ENCODE results near the gene GNG5.

GNG5 gene

DNA sequence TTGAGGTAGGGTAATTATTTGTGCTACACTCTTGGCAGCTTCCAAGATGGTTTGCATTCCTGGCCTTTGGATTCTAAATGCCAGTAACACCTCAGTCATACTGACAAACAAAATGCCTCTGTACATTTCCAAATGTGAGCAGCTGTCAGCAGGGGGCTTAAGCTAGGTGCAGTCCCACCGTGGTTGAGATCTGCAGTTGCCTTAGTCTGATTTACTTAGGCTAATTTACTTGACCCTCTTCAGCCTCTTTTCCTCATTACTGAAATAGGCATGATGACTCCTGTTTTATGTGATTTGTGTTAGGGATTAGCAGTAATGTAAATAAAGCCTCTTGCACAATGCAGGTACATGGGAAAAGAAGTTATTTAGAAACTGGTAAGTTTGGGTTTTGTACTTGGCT is 13.7 kb downstream of the GNG5 start:
- Histone ChIP-seq H3K9me3 (ENCODE audit: control insufficient read depth, low read length) (no peaks in the 10 kb centered on the region), H3K36me3 (ENCODE audit: control insufficient read depth, insufficient read depth, low read length) (peaks cover 41% of the 10 kb centered on the region), H3K27ac (ENCODE audit: insufficient read depth, low read depth, low read length, poor library complexity, severe bottlenecking) (no peak overlapping the region), H3K4me1 (ENCODE audit: control insufficient read depth, insufficient read depth, low read length) (no peaks in the 10 kb centered on the region), H3K4me3 (ENCODE audit: insufficient read depth, low read depth, low read length) (no peak overlapping the region), H3K27me3 (ENCODE audit: control insufficient read depth, insufficient read depth, low read length, poor library complexity, severe bottlenecking) (no peaks in the 10 kb centered on the region)
- 82 to 86% methylated on average over 1 of the region's 1 CpG for WGBS, 2 experiments

DNA sequence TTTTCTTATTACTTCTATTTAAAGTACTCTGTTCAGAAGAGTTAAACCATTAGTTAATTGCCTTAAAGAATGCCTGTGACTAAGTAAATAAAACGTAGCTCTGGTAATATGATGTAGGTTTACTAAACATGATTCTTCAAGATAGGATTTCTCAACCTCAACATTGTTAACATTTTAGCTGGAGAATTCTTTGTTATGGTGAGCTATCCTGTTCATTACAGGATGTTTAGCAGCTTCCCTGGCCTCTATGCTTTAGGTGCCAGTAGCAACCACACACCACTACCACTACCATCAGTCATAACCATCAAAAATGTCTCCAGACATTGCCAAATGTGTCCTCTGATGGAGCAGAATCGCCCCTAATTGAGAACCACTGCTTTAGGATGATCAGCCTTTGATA is 16.6 kb downstream of the GNG5 start:
- H3K36me3 ChIP-seq (ENCODE audit: control insufficient read depth, insufficient read depth, low read length): peaks cover 30% of the 10 kb centered on the region
- H3K27me3 ChIP-seq (ENCODE audit: control insufficient read depth, insufficient read depth, low read length, poor library complexity, severe bottlenecking): no peaks in the 10 kb centered on the region
- H3K4me1 ChIP-seq (ENCODE audit: control insufficient read depth, insufficient read depth, low read length): no peaks in the 10 kb centered on the region
- no peak overlapping the region for H3K4me3 ChIP-seq (ENCODE audit: insufficient read depth, low read depth, low read length)
- H3K27ac ChIP-seq (ENCODE audit: insufficient read depth, low read depth, low read length, poor library complexity, severe bottlenecking): no peak overlapping the region
- H3K9me3 ChIP-seq (ENCODE audit: control insufficient read depth, low read length): no peaks in the 10 kb centered on the region
- WGBS, 2 experiments: 86 to 96% methylated on average over 1 to 2 of the region's 2 CpGs

DNA sequence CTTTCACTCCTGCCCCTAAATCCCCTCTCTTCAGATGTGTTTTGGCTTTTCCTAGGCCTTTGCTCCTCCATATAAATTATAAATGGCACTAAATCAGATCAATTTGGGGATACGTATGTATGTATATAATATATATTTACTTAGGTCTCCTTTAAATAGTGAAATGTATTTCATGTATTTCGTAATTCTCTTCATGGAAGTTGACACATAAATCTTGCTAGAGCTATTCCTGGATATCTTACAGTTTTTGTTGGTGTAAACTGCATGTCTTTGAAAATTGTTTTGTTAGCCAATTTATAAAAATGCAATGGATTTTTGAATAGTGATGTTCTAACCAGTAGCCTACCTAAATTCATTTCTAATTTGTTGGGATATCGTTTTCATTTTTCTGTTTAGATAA is 18.3 kb downstream of the GNG5 start:
- no peaks in the 10 kb centered on the region for H3K4me1 ChIP-seq (ENCODE audit: control insufficient read depth, insufficient read depth, low read length)
- H3K9me3 ChIP-seq (ENCODE audit: control insufficient read depth, low read length): no peaks in the 10 kb centered on the region
- peaks cover 32% of the 10 kb centered on the region for H3K36me3 ChIP-seq (ENCODE audit: control insufficient read depth, insufficient read depth, low read length)
- H3K27ac ChIP-seq (ENCODE audit: insufficient read depth, low read depth, low read length, poor library complexity, severe bottlenecking): no peak overlapping the region
- H3K27me3 ChIP-seq (ENCODE audit: control insufficient read depth, insufficient read depth, low read length, poor library complexity, severe bottlenecking): no peaks in the 10 kb centered on the region
- no peak overlapping the region for H3K4me3 ChIP-seq (ENCODE audit: insufficient read depth, low read depth, low read length)
- WGBS, 2 experiments: 97 to 100% methylated on average over 2 of the region's 3 CpGs

DNA sequence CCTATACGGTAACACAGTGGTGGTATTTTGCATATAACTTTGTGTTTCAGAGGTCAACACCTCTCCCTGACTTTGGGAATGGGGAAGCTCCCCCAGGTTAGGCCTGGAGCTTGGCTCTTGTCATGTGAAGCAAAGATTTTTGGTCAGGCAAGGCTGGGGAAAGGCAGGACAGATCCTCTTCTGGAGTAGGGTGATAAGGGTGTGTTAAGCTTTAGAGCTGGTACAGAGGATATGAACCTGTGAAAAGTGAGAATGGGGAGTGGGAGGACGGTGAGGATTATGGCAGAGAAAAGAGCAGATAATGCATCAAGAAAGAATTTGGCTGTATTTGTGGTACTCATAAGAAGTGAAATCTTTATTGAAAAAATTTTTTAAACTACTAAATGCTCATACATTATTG is 25.1 kb downstream of the GNG5 start:
- peaks cover 20% of the 10 kb centered on the region for H3K27me3 ChIP-seq (ENCODE audit: control insufficient read depth, insufficient read depth, low read length, poor library complexity, severe bottlenecking)
- peaks cover 6% of the 10 kb centered on the region for H3K4me1 ChIP-seq (ENCODE audit: control insufficient read depth, insufficient read depth, low read length)
- peaks cover 9% of the 10 kb centered on the region for H3K36me3 ChIP-seq (ENCODE audit: control insufficient read depth, insufficient read depth, low read length)
- H3K4me3 ChIP-seq (ENCODE audit: insufficient read depth, low read depth, low read length): no peak overlapping the region
- no peak overlapping the region for H3K27ac ChIP-seq (ENCODE audit: insufficient read depth, low read depth, low read length, poor library complexity, severe bottlenecking)
- no peaks in the 10 kb centered on the region for H3K9me3 ChIP-seq (ENCODE audit: control insufficient read depth, low read length)
- 86 to 100% methylated on average over 2 of the region's 2 CpGs for WGBS, 2 experiments

DNA sequence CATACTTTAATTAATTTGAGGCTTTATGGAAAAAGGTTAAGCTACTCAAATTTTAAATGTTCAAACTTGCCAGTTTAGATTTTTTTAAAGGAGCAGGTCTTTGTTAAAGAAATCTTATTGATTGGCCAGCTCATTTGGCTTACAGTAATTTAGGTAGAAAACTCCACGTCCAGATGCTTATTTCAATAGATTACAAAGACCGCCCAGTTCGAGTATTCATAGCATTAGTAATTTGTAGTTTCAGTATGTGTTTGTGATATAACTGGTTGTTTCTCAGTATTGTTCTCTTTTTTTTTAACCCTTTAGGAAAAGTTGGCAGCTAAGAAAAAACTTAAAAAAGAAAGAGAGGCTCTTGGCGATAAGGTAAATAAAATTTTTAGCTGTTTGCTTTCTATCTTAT is 25.7 kb downstream of the GNG5 start:
- Histone ChIP-seq H3K36me3 (ENCODE audit: control insufficient read depth, insufficient read depth, low read length) (peaks cover 9% of the 10 kb centered on the region), H3K27me3 (ENCODE audit: control insufficient read depth, insufficient read depth, low read length, poor library complexity, severe bottlenecking) (peaks cover 27% of the 10 kb centered on the region), H3K9me3 (ENCODE audit: control insufficient read depth, low read length) (no peaks in the 10 kb centered on the region), H3K27ac (ENCODE audit: insufficient read depth, low read depth, low read length, poor library complexity, severe bottlenecking) (no peak overlapping the region), H3K4me3 (ENCODE audit: insufficient read depth, low read depth, low read length) (peak overlapping the region; percentile 67), H3K4me1 (ENCODE audit: control insufficient read depth, insufficient read depth, low read length) (peaks cover 6% of the 10 kb centered on the region)
- 88 to 98% methylated on average over 3 to 4 of the region's 4 CpGs for WGBS, 2 experiments

DNA sequence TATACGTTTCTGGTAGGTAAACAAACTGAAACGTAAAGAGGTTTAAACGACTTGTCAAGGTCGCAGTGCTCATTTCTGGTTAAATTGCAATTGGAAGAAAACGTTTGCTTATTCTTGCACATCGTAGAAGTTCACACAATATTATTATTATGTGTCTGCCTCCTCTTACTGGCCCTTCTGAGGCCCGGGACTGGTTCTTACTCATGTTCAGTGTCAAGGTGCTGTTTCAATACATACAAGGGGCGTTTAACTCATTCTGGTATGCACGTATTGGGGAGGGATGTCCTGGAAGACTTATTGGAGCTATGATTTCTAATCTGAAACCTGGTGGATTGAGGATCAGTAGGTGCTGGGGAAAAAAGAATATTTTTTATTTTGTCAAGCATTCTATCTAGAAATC is 26.4 kb downstream of the GNG5 start:
- H3K36me3 ChIP-seq (ENCODE audit: control insufficient read depth, insufficient read depth, low read length): peaks cover 5% of the 10 kb centered on the region
- 12 to 17% methylated on average over 9 of the region's 9 CpGs for WGBS, 2 experiments
- no peaks in the 10 kb centered on the region for H3K9me3 ChIP-seq (ENCODE audit: control insufficient read depth, low read length)
- peak overlapping the region; percentile 67 for H3K4me3 ChIP-seq (ENCODE audit: insufficient read depth, low read depth, low read length)
- peaks cover 33% of the 10 kb centered on the region for H3K27me3 ChIP-seq (ENCODE audit: control insufficient read depth, insufficient read depth, low read length, poor library complexity, severe bottlenecking)
- no peak overlapping the region for H3K27ac ChIP-seq (ENCODE audit: insufficient read depth, low read depth, low read length, poor library complexity, severe bottlenecking)
- peaks cover 6% of the 10 kb centered on the region for H3K4me1 ChIP-seq (ENCODE audit: control insufficient read depth, insufficient read depth, low read length)

DNA sequence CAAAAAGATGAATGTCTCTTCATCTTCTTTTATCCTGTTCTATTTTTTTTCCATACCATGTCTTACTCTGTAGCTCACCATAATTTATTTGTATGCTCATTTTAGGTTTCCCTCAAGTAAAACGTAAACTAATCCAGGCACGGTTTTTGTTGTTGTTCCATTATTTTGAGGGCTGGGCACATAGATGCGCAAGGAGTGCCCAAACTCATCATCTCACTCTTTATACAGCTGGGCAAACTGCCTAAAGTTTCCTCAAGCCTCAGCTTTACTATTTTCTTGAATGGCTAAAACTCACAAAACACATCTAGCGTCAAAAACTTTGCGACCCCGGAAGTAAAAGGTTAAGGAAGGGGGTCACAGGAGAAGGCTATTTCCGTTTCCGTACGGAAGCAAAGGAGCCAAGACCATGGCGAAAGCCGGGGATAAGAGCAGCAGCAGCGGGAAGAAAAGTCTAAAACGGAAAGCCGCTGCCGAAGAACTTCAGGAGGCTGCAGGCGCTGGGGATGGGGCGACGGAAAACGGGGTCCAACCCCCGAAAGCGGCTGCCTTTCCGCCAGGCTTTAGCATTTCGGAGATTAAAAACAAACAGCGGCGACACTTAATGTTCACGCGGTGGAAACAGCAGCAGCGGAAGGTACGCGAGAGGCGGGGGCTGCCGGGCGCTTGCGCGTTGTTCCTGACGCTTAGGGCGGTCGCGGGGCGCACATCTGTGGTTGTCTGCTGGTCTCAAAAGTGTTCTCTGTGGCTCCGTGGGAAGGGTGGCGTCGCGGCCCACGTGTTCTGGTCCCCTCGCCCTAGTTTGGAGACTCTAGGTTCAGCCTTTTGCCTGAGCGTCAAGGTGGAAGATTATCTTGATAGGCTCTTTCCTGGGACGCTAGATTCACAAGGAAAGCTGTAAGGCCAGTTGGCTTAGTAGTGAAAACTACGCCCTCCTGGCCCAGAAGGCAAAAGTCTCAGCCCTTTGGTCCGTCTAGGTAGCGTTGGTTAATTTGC is 27.2 kb downstream of the GNG5 start, which contains the start of gene RPF1:
Gene RPF1 (plus strand): TSS at position 391 of the 993 bp plus-strand sequence. CDS start 16 bp downstream, at position 407.
- Histone ChIP-seq H3K27ac (ENCODE audit: insufficient read depth, low read depth, low read length, poor library complexity, severe bottlenecking) (no peak within 1 kb of the TSS), H3K4me3 (ENCODE audit: insufficient read depth, low read depth, low read length) (peak within 1 kb of the TSS; percentile 67), H3K36me3 (ENCODE audit: control insufficient read depth, insufficient read depth, low read length) (no peaks in the 10 kb centered on the region), H3K27me3 (ENCODE audit: control insufficient read depth, insufficient read depth, low read length, poor library complexity, severe bottlenecking) (peaks cover 41% of the 10 kb centered on the region), H3K9me3 (ENCODE audit: control insufficient read depth, low read length) (no peaks in the 10 kb centered on the region), H3K4me1 (ENCODE audit: control insufficient read depth, insufficient read depth, low read length) (peaks cover 6% of the 10 kb centered on the region)
- WGBS, 2 experiments: 6% methylated on average over 51 of the region's 51 CpGs

DNA sequence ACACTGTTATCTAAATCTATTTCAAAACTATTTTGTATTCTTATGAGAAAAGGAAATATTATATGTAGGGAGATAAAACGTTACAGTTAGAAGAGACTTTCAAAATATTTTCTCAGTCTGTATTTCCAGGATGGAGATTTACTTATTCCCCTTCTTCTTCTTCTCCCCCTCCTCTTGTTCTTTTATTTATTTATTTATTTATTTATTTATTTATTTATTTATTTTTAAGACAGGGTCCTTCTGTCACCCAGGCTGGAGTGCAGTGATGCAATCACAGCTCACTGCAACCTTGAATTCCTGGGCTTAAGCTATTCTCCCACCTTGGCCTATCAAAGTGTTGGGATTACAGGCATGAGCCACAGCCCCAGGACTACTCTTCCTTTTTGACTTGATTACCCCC is 30.2 kb downstream of the GNG5 start:
- Histone ChIP-seq H3K27me3 (ENCODE audit: control insufficient read depth, insufficient read depth, low read length, poor library complexity, severe bottlenecking) (peaks cover 71% of the 10 kb centered on the region), H3K4me1 (ENCODE audit: control insufficient read depth, insufficient read depth, low read length) (peaks cover 6% of the 10 kb centered on the region), H3K9me3 (ENCODE audit: control insufficient read depth, low read length) (no peaks in the 10 kb centered on the region), H3K27ac (ENCODE audit: insufficient read depth, low read depth, low read length, poor library complexity, severe bottlenecking) (no peak overlapping the region), H3K36me3 (ENCODE audit: control insufficient read depth, insufficient read depth, low read length) (no peaks in the 10 kb centered on the region), H3K4me3 (ENCODE audit: insufficient read depth, low read depth, low read length) (no peak overlapping the region)
- WGBS, 2 experiments: no CpG with 5 or more reads among the region's 1 CpG

DNA sequence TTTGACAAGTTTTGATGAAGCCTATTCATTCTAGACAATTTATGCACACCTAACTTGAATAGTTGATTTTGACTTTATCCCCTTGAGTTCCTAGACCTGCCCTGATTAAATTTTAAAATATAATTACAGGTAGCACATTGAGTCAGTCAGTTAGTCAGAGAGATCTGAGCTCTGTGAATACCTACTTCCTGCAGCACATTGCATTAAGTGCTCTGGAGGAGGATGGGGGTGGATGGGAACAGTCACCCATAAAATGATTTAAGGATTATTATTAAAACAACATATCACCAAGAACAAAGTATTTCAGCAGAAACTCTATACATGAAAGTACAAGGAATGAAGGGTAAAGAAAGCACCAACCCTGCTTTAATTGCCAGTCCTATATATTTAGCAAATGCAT is 39.1 kb downstream of the GNG5 start:
- no peaks in the 10 kb centered on the region for H3K9me3 ChIP-seq (ENCODE audit: control insufficient read depth, low read length)
- peaks cover 76% of the 10 kb centered on the region for H3K27me3 ChIP-seq (ENCODE audit: control insufficient read depth, insufficient read depth, low read length, poor library complexity, severe bottlenecking)
- no peaks in the 10 kb centered on the region for H3K4me1 ChIP-seq (ENCODE audit: control insufficient read depth, insufficient read depth, low read length)
- no peaks in the 10 kb centered on the region for H3K36me3 ChIP-seq (ENCODE audit: control insufficient read depth, insufficient read depth, low read length)
- no peak overlapping the region for H3K4me3 ChIP-seq (ENCODE audit: insufficient read depth, low read depth, low read length)
- no peak overlapping the region for H3K27ac ChIP-seq (ENCODE audit: insufficient read depth, low read depth, low read length, poor library complexity, severe bottlenecking)

DNA sequence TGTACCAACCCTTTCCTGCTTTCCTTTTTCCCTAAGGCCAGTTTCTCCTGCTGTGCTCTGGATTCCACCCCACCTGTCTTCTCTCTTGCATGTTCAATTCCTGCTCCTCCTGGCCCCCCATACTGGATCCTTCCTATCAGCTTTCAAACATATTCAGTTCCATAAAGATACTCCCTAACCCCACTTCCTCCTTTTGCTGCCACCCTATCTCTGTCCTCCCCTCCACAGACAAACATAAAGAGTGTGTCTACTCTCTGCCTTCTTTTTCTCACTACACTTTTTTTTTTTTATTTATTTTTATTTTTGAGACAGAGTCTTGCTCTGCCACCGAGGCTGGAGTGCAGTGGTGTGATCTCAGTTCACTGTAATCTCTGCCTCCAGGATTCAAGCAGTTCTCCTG is 44.3 kb downstream of the GNG5 start:
- WGBS, 2 experiments: 80 to 86% methylated on average over 1 of the region's 1 CpG
- no peaks in the 10 kb centered on the region for H3K9me3 ChIP-seq (ENCODE audit: control insufficient read depth, low read length)
- no peak overlapping the region for H3K4me3 ChIP-seq (ENCODE audit: insufficient read depth, low read depth, low read length)
- H3K27me3 ChIP-seq (ENCODE audit: control insufficient read depth, insufficient read depth, low read length, poor library complexity, severe bottlenecking): peaks cover 39% of the 10 kb centered on the region
- H3K4me1 ChIP-seq (ENCODE audit: control insufficient read depth, insufficient read depth, low read length): no peaks in the 10 kb centered on the region
- H3K36me3 ChIP-seq (ENCODE audit: control insufficient read depth, insufficient read depth, low read length): no peaks in the 10 kb centered on the region
- no peak overlapping the region for H3K27ac ChIP-seq (ENCODE audit: insufficient read depth, low read depth, low read length, poor library complexity, severe bottlenecking)

Measured in ectodermal cell (in vitro differentiated cells).